Stimulated activated CD8-positive, alpha-beta memory T cell treated with anti-CD3 and anti-CD28 coated beads, Interleukin-15, amount 100 ng/mL, for 24 hours (primary cell): Measurements from ENCODE around the gene LRRC1.

ENCODE experiments used
- DNase-seq: peaks from one replicate; pipeline ENCODE4 v3.0.0-alpha.2; 2020; ENCODE audit warnings: low read depth

The LRRC1 gene

GRCh38 chr6:53962646-53963045 lies 167.8 kb downstream of the LRRC1 start:
- DNase-seq, result no peak

DNA sequence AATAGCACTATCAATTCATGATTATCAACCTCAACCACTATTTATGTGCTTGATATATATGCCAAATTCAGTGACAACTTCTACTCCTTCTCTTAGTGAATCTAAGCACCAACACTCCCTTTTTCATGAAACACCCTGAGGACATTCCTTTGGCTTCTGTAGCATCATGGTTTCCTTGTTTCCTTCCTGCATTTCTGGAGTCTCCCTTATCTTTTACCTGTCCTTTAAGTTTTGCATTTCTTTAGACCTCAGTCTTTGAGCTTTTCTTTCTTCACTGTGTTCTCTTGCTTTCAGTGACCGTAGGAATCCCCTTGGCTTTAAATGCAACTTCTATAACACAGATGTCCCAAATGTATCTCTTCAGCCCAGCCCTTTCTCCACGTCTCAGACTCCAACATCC lies 172.6 kb downstream of the LRRC1 start:
- no peak for DNase-seq
